ENCODE data around the gene CCNB2.
A peak's percentile ranks its signal among the peaks of the same experiment; 100 is the strongest.

Gene CCNB2

DNA sequence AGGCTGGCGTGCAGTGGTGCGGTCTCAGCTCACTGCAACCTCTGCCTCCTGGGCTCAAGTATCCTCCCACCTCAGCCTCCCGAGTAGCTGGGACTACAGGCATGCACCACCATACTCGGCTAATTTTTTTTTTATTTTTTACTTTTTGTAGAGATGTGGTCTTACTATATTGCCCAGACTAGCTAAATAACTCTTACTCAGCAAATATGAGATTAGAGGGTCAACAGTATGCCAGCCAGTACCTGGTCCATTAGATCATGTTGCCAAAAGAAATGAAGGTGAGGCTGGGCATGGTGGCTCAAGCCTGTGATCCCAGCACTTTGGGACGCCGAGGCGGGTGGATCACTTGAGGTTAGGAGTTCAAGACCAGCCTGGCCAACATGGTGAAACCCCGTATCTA is 57.1 kb downstream of the CCNB2 start:
- intact Hi-C loops (cut with DNase I): loop anchor here (5.0 kb wide), 1 partner anchor 330 kb away; no protein-coding TSS in a partner anchor
- peak in 1 of 10 donors; percentile 7 for DNase-seq

GRCh38 chr15:59165726-59166125 is 60.8 kb downstream of the CCNB2 start:
- intact Hi-C loops (cut with DNase I): no loop called here
- DNase-seq: no peak

GRCh38 chr15:59166166-59166565 is 61.2 kb downstream of the CCNB2 start:
- intact Hi-C loops (cut with DNase I): no loop called here

DNA sequence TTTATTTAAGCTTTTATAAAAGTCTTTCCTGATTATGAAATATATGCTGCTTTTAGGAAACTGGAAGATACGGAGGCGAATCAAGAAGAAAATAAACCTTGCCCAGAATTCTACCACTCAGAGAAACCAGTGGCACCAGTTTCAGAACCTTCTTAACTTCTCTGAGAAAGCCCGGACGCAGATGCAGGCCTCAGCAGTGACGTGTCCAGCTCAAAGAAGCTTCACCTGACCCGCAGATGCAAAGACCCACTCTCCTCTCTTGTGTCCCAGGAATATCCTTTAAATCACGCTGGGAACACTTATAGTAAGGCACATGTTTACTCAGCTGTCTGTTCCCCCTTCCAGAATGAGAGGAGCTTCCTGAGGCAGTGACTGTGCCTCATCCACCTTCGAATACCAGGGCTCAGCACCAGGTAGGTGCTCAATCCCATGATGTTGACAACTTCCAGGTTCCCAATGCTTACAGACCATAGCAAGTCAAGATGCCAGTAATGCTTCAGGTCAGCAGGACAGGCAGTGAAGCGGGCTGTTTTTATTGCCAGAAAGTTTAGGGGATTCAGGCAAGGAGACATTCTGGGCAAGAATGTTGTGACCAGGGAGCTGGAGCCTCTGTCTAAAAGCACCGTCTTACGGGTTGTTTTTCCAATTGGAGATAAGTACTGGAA is 61.8 kb downstream of the CCNB2 start:
- DNase-seq: no peak
- intact Hi-C loops (cut with DNase I): no loop called here

More at GRCh38 chr15:59166166-59166565, 61.2 kb downstream of the CCNB2 start:
- no peak for DNase-seq

DNA sequence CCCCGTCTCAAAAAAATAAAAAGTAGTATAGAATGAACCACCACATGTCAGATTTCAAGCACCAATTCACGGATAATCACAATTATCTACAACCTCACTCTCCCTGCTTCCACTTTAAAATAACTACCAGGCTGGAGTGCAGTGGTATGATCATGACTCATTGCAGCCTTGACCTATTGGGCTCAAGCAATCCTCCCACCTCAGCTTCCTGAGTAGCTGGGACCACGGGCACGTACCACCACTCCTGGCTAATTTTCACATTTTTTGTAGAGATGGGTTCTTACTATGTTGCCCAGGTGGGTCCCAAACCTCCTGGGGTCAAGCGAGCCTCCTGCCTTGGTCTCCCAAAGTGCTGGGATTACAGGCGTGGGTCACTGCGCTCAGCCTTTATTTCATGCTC is 63.6 kb downstream of the CCNB2 start:
- intact Hi-C loops (cut with DNase I): no loop called here
- no peak for DNase-seq

DNA sequence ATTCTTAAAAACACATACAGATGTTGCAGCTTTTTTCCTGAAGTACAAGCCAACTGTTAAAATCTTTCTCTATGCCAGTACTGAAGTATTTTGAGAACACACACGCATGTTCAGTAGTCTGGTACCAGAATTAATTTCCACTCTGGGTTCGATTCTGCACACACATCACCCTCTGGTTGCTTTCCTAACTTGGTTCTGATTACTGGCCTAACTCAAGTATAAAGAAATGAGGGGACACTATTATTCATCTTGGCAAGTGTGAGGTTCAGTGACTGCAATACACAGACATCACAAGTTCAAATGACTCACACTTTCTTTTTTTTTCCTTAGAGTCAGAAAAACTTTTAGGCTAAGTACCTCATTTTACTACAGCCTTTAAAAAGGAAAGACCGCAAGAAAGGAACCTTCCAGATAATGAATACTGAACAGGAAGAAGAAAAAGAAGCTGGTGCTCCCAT is 64.3 kb downstream of the CCNB2 start:
- intact Hi-C loops (cut with DNase I): no loop called here
- no peak for DNase-seq

DNA sequence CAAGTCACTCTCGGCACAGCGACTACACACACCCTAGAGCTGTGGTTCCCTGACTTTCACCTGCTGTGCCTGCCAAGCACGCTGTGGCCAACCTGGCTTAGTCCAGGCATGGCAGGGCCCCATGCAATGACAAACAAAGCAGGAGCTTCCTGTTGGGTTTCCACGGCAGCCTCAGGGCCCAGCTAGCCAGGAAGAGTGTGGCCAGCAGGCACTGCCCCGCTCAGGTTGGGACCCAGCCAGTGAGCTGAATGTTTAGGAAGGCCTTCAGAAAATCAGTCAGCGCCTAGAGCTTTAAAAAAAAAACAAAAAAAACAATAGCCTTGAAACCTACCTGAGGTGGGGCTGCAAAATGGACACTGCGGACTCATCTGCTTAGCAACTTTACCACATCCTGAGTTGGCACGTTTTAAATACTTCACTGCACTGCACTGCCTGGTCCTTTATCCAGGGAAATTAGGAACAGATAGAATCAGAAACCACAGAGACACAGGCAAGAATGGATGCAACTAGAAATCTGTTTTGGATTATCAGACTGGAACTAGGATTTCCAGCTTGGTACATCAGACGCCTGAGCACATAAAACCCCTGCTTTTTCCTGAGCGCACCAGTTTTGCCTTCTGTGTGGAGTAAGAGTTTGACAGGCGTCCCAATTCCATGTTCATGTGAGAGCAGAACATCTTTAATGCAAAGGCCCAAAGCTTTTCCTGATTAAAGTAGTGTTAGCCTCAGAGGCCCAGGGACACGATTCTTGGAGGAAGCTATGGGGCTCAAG is 65.5 kb downstream of the CCNB2 start:
- peak in 8 of 10 donors; percentile 17 to 86 (median 40) for DNase-seq
- intact Hi-C loops (cut with DNase I): loop anchor here (10.0 kb wide), 1 partner anchor 124 kb away; no protein-coding TSS in a partner anchor

- intact Hi-C loops (cut with DNase I): loop anchor here (10.0 kb wide), 1 partner anchor 124 kb away; no protein-coding TSS in a partner anchor
- no peak for DNase-seq
Measured at GRCh38 chr15:59171067-59171397, 66.1 kb downstream of the CCNB2 start.

GRCh38 chr15:59172289-59172901 is 67.4 kb downstream of the CCNB2 start:
- DNase-seq: no peak

DNA sequence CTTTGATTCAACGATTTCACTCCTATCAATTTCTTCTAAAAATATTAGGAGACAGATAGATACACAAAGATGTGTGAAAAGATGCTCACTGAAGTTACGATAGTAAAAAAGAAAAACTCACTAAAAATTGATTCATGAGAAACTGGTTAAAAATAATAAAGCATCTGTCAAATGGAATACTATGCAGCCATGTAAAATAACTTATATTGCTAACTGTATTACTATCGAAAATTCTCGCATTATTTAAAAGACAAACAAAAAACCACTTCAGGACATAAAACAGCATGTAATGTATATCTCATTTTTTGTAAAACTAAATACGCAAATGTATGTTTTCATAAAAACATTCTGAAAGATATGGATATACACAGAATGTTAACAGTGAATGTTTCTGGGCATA is 68.2 kb downstream of the CCNB2 start:
- no peak for DNase-seq
- intact Hi-C loops (cut with DNase I): loop anchor here (10.0 kb wide), 1 partner anchor 122 kb away; no protein-coding TSS in a partner anchor

More at GRCh38 chr15:59172289-59172901, 67.4 kb downstream of the CCNB2 start:
- intact Hi-C loops (cut with DNase I): loop anchor here (10.0 kb wide), 1 partner anchor 122 kb away; no protein-coding TSS in a partner anchor

GRCh38 chr15:59174151-59174834 is 69.3 kb downstream of the CCNB2 start:
- intact Hi-C loops (cut with DNase I): loop anchor here (10.0 kb wide), 1 partner anchor 121 kb away; no protein-coding TSS in a partner anchor
- peak in 1 of 10 donors; percentile 84 for DNase-seq

Data from posterior cingulate gyrus (tissue), 11 donors.